ENCODE data around the gene VIPAS39.
A peak's percentile ranks its signal among the peaks of the same experiment; 100 is the strongest.
"Not testable (repeated sequence)": the region's sequence is repeated elsewhere in the genome, so short reads cannot be mapped to it uniquely, and the experiment has no call there.

Gene VIPAS39

DNA sequence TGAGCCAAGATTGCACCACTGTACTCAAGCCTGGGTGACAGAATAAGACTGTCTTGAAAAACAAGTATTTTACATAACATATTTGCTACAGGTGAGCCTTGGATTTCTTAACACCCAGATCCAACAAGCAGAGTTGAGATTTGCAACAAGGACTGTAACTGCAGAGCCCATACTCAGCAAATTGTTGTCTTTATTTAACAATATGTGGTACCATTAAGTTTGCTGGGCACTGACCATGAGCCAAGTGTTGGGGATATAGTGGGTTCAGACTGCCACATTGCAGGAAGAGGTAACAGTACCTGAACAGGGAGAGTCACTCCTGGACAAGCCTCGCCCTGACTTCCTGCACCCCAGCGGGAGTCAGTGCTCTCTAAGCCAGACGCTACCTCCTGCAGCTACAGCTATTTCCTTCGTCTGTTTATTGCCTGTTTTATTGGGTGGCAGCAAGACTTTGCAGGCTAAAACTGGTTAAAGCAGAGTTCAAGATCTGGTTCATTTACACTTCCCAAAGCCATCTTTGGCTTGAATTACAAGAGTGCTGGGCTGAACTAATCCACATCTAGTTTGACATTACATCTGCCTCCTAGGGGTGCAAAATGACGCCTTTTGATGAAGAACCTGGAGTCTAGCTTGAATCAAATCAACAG lies 12.9 kb upstream of the VIPAS39 start:
- no peak for DNase-seq (ENCODE audit: low read depth in 2 of 2)

DNA sequence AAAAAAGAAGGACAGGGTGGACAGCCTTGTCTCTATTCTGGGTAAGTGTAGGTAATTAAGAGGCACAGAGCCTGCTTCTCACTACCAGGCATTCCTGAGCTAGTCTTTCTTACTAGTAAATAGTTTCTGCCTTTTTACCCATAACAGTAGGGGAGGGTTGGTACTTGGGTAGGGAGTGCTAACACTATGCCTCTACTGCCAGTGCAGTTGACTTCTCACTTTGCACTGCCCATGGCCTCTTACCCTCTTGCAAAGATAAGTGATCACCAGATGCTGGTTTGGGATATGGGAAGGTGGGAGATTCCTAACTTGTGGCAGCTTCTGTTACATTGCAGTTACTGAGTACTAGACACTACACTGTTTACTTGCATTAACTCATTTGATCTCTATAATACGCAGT lies 12.1 kb upstream of the VIPAS39 start:
- DNase-seq (ENCODE audit: low read depth in 2 of 2), result no peak

DNA sequence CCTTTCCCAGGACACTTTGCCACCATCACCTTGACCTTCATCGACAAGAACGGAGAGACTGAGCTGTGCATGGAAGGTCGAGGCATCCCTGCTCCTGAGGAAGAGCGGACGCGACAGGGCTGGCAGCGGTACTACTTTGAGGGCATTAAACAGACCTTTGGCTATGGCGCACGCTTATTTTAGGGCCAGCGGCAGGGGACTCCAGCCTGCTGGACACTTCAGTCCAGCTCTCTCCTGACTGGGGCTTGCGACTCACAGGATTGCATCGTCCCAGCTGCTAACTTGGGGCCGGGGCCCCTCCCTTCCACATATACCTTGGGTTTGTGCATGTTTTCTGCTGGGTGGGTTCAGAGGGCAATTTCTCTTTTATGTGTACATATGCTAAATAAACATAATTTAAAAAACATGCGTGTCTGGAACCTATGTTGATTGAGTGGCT lies 11.7 kb upstream of the VIPAS39 start:
- no peak for DNase-seq (ENCODE audit: low read depth in 2 of 2)

DNA sequence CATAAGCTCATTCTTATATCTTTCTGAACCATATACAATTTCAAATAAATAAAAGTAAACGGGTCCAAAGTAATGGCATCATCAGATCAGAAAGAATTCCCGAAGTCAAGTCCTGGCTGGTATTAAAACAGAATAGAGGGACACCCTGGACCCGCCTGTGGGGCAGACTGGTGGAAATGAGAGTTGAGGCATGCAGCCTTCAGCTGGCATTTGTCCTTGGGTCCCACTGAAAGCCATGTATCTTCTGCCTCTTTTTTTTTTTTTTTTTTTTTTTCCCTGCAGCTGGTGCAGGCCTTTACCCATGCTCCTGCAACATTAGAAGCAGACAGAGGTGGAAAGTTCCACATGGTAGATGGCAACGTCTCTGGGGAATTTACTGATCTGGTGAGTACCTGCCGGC lies 10.4 kb upstream of the VIPAS39 start:
- DNase-seq (ENCODE audit: low read depth in 2 of 2), result no peak

DNA sequence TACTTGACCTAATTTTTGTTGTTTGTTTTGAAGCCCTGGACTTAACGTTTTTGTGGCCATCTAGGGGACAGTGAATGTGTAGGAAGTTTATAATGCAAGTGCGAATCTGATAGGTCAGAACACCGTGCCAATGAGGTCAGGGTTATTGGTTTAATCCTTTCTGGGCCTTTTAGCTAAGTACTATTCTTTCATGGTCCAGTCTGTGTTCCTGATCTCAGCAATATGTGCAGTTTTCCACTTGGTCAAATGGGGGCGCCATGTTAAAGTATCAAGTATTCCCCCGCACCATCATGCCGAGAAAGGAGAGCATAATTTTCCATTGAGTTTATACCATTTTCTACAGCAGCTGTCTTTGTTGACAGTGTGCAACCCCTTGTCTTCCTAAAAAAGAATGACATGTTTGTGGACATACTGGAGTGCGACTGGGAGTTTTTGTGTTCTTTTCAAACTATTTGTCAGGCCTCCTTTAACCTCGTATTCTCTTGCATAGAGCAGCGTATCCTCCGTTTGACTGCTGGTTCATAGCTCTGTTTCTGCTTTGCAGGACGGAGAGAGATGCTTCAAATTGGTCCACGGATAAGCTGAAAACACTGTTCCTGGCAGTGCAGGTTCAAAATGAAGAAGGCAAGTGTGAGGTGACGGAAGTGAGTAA lies 1.8 kb upstream of the VIPAS39 start:
- peak; percentile 35 to 39 for DNase-seq (ENCODE audit: low read depth in 2 of 2)

DNA sequence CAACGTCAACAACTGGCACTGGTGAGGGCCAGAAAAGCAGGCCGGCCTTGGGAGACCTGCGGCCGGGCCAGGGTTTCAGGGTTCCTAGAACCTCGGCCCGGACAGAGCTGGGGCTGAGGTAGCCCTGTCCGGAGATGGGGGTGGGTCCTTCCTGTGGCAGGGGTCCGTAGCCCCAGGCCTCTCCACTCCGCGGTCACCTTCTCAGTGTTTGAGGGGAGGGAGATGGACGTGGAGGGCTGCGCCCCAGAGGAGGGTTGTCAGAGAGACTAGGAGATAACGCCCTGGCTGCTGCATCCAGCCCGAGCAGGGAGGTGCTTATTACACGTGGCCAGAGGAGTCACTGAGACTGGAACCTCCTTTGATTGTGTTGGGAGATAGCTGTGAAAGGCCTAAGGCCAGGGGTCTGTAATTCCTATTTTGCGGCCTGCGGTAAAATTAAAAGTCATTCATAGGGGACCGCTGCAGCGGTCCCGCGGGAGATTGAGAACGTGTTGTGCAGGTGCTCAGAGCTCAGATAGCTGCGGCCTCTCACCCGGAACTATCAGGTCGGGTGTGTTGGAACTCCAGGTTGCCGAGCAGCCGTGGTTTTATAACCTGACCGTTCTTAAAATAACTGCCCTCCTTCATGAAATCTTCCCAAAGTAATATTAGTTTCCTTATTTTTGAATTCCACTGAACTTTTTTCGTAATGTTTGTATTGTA lies 999 bp upstream of the VIPAS39 start:
- DNase-seq (ENCODE audit: low read depth in 2 of 2), result no peak

DNA sequence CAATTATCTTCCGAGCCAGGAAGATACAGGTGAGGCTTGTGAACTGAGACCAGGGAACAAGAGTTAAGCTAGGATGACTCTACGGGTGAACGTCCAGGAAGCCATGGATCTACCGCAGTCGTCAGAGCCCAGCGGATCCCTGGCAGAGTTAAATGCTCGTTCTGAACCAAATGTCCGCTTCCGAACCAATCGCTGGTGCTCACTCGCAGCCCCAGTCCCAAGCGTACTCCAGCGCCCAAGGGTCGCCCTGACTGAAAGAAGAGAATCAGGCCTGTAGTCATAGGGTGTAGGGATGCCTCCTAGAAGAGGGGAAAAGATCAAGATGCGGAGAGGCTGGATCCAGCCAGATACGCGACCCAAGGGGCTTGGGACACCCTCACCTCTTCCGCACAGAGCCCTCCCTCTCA lies 283 bp downstream of the VIPAS39 start:
- no peak for DNase-seq (ENCODE audit: low read depth in 2 of 2)

DNA sequence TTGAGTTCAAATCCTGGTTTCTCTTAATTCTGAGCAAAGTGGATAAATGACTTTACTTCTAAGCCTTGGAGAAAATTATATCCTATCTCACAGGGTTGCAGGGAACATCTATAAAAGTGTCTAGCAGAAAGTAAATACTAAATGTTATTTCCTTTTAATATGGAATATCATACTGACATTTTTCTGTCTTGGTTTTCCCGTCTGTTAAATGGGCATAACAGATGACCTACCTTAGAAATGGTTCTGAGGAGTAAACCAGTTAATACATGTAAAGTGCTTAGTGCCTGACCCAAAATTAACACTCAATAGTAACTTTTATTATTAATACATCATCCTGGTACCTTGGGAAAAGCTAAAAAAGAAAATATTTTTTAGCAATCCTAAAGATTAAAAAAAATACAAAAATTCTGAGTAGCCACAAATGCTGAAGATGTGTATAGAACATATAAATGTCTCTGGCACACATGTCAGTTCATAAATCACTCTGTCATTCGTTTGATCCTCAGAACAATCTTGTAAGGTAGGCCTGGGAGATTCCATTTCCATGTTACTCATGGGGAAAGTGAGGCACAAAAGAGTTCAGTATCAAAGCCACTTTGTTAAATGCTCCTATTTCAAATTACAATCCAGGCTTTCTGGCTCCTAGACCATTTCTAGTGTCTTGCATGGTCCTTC lies 1.3 kb downstream of the VIPAS39 start:
- no peak for DNase-seq (ENCODE audit: low read depth in 2 of 2)

DNA sequence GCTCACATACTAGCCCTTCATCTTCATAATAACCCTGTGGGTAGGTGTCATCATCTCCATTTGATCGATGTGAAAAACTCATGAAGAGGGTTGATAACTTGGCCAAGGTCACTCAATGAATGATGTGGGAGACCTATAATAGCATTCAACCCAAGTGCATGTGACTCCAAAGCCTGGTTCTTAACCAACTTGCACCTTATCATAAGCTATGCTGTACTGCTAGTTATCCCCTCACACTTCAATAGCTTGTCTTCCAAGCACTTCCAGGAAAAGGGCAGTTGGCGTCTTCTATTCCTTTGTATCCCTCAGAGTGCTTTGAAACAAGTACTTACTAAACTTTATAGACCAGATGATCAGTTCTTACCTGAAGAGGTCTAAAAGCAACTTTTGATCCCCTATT lies 15.2 kb downstream of the VIPAS39 start:
- no peak for DNase-seq (ENCODE audit: low read depth in 2 of 2)

DNA sequence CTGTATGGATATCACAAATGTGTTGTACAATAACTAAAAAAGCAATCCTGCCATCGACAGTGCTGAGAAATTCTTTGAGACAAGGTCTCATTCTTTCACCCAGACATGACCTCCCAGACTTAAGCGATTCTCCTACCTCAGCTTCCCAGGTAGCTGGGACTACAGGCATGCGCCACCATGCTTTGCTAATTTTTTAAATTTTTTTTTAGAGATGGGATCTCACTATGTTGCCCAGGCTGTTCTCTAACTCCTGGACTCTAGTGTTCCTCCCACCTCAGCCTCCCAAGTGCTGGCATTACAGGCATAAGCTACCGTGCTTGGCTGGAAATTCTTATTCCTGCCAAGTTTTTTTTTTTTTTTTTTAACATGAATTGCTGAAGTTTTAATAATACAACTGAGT lies 17.5 kb downstream of the VIPAS39 start:
- no peak for DNase-seq (ENCODE audit: low read depth in 2 of 2)

DNA sequence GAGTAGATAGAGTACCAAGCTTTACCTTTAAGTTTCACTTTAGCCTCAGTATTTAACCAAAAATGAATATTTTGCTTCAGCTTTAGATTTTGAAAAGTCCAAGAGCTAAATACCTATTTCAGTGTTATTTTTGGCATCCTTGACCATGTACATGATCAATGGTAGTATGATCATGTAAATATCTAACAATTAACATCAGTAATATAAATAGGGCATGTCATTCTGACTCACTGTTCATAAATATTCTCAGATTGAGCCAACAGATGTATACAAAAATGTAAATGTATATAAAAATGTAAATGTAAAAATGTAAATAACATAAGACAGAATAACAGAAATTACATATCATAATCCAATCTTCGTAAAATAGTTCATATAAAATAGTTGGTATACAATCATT lies 18.8 kb downstream of the VIPAS39 start:
- DNase-seq (ENCODE audit: low read depth in 2 of 2), result no peak

DNA sequence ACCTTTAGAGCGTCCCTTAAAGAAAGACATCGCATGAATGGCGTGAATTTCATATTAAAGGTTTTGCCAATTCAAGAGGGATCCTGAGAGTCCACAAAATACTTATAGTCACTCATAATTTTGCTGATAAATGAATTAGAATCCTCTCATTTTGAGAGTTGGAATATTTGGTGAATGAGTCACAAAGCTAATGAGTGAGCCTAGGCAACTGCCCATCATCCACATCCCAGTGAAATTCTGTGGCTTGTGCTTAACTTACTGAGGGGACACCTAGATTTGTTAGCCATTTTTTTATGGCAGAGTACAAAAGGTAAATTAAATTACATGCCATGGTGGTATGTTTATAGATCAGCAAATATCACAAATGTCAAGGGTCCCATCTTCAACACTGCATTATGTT lies 21.4 kb downstream of the VIPAS39 start:
- no peak for DNase-seq (ENCODE audit: low read depth in 2 of 2)

DNA sequence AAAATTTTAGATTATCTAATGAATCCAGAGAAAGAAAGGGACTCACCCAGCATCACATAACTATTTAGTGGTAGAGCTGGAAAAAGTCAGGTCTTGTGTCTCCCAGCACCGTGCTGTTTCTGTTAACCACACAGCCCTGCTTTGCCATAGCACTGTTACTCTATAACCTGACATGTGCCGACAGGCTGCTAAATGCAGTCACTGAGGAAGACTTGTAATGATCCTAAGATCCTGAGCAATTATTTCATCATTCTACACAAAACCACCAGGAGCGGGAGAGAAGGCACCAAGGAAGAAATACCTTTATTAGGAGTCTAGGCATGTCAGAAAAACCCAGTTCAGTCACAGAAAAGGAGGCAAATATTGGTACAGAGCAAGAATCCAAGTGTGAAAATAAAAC lies 31.0 kb downstream of the VIPAS39 start:
- DNase-seq (ENCODE audit: low read depth in 2 of 2), result no peak

DNA sequence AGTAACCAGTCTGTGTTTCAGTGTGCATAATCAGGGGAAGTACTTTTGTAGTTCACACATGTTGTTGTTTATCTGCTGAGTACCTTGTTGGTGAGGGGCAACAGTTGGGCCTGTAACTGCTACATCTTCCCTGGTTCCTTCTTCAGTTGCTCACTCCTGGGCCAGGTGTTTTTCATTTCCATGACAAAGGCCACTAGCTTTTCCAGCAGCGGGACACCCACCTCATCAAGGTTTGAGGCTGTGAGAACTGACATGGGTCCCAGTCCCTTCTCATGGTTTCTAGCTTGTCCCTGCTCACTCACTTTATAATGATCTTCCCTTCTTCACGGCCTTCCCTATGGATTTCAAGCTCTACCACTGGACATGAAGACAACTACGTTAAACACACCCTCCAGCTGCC lies 32.5 kb downstream of the VIPAS39 start:
- no peak for DNase-seq (ENCODE audit: low read depth in 2 of 2)

DNA sequence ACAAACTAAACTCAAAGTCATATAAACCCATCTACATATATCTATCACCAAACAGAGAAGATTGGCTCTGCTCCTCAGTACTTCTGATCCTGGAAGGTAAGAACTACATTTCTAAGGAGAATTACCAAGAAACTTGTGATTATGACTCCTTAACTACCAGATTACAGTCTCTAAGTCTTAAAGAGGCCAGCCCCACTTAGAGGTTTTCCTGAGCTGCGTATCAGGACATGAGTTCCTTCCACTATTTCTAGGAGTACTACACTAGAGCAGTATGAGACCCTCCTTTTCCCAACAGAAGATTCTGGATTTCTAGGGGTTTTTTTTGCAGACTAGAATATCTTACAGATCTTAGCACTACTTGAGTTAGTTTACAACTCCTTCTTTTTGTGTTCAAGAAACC lies 34.0 kb downstream of the VIPAS39 start, which contains the start of gene NOXRED1:
NOXRED1 (minus strand) TSS at position 101 of the 400 bp plus-strand sequence. CDS start 634 bp downstream, outside the sequence.
- DNase-seq (ENCODE audit: low read depth in 2 of 2), result no peak

DNA sequence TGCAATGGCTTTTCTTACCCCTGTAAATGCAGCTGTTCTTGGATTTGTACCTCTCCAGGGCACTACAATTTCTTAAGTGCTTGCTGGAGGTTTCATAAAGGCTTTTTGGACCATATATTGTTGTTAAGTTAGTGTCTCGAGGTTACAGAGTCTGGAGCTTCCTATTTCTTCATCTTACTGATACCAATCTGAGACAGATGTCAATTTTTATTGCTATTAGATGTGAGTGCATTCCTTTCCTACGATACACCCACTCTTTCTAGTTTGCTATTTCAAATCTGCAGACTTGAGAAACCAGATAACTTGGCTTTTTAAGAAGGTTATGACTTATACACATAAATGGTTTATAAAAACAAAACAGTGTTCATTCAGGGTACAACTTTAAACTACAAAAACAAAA lies 36.2 kb downstream of the VIPAS39 start:
- peak; percentile 11 to 15 for DNase-seq (ENCODE audit: low read depth in 2 of 2)

DNA sequence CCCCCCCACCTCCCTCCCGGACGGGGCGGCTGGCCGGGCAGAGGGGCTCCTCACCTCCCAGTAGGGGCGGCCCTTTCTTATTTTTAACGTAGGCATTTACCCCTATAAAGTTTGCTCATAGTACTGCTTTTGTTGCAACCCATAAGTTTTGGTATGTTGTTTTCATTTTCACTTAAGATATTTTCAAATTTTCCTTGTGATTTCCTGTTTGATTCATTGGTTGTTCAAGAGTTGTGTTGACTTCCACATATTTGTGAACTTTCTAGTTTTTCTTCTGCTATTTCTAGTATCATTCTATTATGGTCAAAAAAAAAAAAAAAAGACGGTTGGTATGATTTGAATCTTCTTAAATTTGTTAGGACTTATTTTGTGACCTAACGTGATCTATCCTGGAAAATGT lies 40.6 kb downstream of the VIPAS39 start:
- no peak for DNase-seq (ENCODE audit: low read depth in 2 of 2)

DNA sequence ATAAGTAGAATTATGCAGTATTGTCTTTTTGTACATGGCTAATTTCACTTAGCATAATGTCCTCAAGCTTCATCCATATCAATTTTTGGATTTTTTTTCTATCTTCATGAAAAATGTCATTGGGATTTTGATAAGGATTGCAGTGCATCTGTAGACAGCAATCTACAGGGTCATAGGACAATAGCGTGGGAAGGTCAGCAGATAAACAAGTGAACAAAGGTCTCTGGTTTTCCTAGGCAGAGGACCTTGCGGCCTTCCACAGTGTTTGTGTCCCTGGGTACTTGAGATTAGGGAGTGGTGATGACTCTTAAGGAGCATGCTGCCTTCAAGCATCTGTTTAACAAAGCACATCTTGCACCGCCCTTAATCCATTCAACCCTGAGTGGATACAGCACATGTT lies 41.3 kb downstream of the VIPAS39 start:
- not testable (repeated sequence) for DNase-seq (ENCODE audit: low read depth in 2 of 2)

DNA sequence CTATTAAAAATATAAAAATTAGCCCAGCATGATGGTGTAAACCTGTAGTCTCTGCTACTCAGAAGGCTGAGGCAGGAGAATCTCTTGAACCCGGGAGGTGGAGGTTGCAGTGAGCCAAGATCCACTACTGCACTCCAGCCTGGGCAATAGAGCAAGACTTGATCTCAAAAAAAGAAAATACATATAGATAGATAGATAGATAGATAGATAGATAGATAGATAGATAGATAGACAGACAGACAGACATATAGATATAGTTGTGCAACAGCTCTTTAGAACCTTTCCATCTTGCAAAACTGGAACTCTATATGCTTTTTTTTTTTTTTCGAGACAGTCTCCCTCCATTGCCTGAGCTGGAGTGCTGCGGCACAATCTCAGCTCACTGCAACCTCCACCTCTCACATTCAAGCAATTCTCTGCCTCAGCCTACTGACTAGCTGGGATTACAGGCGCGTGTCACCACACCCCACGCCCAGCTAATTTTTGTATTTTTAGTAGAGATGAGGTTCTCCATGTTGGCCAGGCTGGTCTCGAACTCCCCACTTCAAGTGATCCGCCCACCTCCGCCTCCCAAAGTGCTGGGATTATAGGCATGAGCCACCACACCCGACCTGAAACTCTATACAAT lies 41.9 kb downstream of the VIPAS39 start:
- DNase-seq (ENCODE audit: low read depth in 2 of 2), result not testable (repeated sequence)

DNA sequence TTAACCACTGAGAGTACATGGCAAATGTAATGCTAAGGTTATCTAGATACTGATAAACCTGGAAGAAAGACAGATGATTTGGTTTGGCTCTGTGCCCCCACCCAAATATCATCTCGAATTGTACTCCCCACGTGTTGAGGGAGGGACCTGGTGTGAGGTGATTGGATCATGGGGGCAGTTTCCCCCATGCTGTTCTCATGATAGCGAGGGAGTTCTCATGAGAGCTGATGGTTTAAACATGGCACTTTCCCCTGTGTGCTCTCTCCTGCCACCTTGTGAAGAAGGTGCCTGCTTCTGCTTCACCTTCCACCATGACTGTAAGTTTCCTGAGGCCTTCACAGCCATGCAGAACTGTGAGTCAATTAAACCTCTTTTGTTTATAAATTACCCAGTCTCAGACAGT lies 48.3 kb downstream of the VIPAS39 start:
- no peak for DNase-seq (ENCODE audit: low read depth in 2 of 2)

DNA sequence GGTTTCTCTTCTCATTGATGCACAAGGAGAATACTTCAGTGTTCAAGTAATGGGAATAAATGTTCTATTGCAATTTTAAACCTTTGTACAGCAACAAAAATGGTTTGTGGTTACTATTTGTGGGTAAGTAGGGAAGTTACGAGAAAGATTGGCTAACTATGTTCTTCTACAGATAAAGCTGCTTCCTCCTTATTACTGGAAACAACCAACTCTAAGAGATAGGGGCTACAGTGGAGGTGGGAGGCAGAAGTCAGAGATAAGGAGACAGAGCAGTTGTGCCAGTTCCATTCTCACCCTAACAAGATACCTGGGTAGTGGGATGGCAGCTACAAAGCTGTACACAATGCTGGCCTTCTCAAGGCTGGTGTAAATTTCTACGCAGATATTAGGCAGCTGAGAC lies 50.2 kb downstream of the VIPAS39 start:
- DNase-seq (ENCODE audit: low read depth in 2 of 2), result no peak

DNA sequence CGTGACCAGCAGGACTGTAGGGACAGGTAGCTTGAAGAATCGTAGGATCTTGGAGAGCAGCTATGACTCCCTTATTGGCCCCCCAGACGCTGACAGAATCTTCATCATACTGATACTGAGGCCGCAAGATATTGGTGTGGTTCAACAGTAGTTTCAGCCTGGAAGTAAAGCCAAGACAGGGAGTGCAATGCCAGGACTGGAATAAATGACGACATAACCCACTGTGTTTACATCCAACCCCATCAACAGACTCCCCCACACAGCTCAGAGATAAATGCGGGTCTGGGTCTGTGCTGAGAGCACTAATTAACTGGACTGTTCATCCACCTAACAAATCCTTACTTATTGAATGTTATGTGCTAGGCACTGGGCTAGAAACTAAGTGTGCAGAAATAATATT lies 50.7 kb downstream of the VIPAS39 start:
- no peak for DNase-seq (ENCODE audit: low read depth in 2 of 2)

All from fibroblast of skin of left quadriceps (primary cell).